Psoas muscle (tissue), 8 donors: ENCODE measurements around the gene PRSS33. TPM values are rescaled to one million over a fixed set of nuclear protein-coding genes. Genes with fewer than 3 reads are reported as not detected.

Experiments used
- ATAC-seq, 4 donors: fragments of 200-7000 bp; cut with Tn5 transposase; one replicate each; pipeline ENCODE4 v1.9.1; 2020; ENCODE audit warnings: moderate library complexity in 3 of 4, mild to moderate bottlenecking in 2 of 4
- DNase-seq, 2 donors: peaks; one replicate each; pipeline ENCODE4 v3.0.0-alpha.2; 2020
- H3K27ac ChIP-seq: fragments of 200-600 bp; one replicate; pipeline ENCODE4 v1.8.0; 2022
- H3K27me3 ChIP-seq, 3 donors: fragments of 200-600 bp in 1 of 3; one replicate each; pipeline versions ENCODE4 v1.6.1 to v1.8.0; 2013 to 2022; ENCODE audit warnings: low read length in 2 of 3, mild to moderate bottlenecking in 2 of 3, moderate library complexity in 1 of 3; ENCODE audit not compliant: insufficient read depth in 3 of 3
- H3K36me3 ChIP-seq, 2 donors: fragments of 200-600 bp in 1 of 2; one replicate each; pipeline versions ENCODE4 v1.6.1 to v1.8.0; 2013 to 2022; ENCODE audit warnings: low read depth in 1 of 2, mild to moderate bottlenecking in 1 of 2, moderate library complexity in 1 of 2; ENCODE audit not compliant: insufficient read depth in 1 of 2
- H3K4me1 ChIP-seq: fragments of 200-600 bp; one replicate; pipeline ENCODE4 v1.8.0; 2022
- H3K4me3 ChIP-seq: fragments of 200-600 bp; one replicate; pipeline ENCODE4 v1.8.0; 2022; ENCODE audit warnings: mild to moderate bottlenecking
- H3K9me3 ChIP-seq: fragments of 200-600 bp; one replicate; pipeline ENCODE4 v1.8.0; 2022
- CTCF ChIP-seq: fragments of 200-600 bp; IDR thresholded peaks from one replicate; pipeline ENCODE4 v1.8.0; 2022; ENCODE audit warnings: antibody characterized with exemption
- WGBS, 3 donors: extraction: QIAGEN DNeasy Blood & Tissue Kit; methylation state at CpG; one replicate each; pipeline versions ENCODE4 v1.1.6 to v1.1.7; 2013; 5-methylcytosine and 5-hydroxymethylcytosine counted together
- intact Hi-C, 2 donors: fragments of 100-400 bp; cut with DNase I; formaldehyde crosslinking; loops; one replicate each; pipeline versions ENCODE4 v1.11.0 to v1.14.2; 2022
- polyA plus RNA-seq, 3 donors: library from polyadenylated mRNA; stranded (reverse); fragments of 200-250 nt; gene quantifications; one replicate each; pipeline ENCODE4 v1.2.3, GENCODE V29; 2013
- total RNA-seq, 4 donors: library from RNA; stranded (reverse); fragmentation: NEBNext Ultra II Directional in 2 of 4; extraction: Animal tissue kit (Norgen Biotek cat#: 25700) in 2 of 4; gene quantifications; one replicate each; pipeline versions ENCODE4 v1.2.1 to v1.2.4, GENCODE V29; 2021 to 2023
- donor health status: healthy with polysubstance abuse.
- donor health status: DM: no; HTN: no; CAD: no; lungs with moderate emphysema.
- donor health status: Bipolar disorder and iron deficiency.
- donor health status: healthy.
- donor health status: DM: yes; HTN: yes; CAD: no.
- donor health status: DM: no; HTN: no; CAD: no.
- donor health status: DM: no; HTN: no; CAD: no.
- donor health status: DM: yes; HTN: yes; CAD: no.

PRSS33 gene
- total and polyA plus RNA-seq, 7 donors = not detected

- Histone ChIP-seq H3K9me3 (no peaks in the 10 kb centered on the region), H3K4me3 (no peak overlapping the region), H3K4me1 (peaks cover 10% of the 10 kb centered on the region), H3K27me3 (peaks cover 0 to 25% (median 15%) of the 10 kb centered on the region in 3 donors), H3K36me3 (no peaks in the 10 kb centered on the region), H3K27ac (no peak overlapping the region)
- no peak for ATAC-seq
- TF ChIP-seq CTCF = no peak
- 80 to 85% (median 80%) methylated on average over 19 to 20 of the region's 20 CpGs for WGBS, 3 donors
- DNase-seq = no peak
- intact Hi-C loops = no loop called here
Observed at GRCh38 chr16:2782583-2783351, 4.6 kb downstream of the PRSS33 start.

GRCh38 chr16:2779978-2780898, 7.1 kb downstream of the PRSS33 start:
- peaks cover 0 to 3% of the 10 kb centered on the region in 2 donors for H3K36me3 ChIP-seq
- no peaks in the 10 kb centered on the region for H3K9me3 ChIP-seq
- intact Hi-C loops = no loop called here
- TF ChIP-seq CTCF = no peak
- H3K27me3 ChIP-seq = peaks cover 0 to 8% (median 3%) of the 10 kb centered on the region in 3 donors
- no peak overlapping the region for H3K4me3 ChIP-seq
- H3K27ac ChIP-seq = no peak overlapping the region
- WGBS, 3 donors = 58 to 68% (median 63%) methylated on average over 17 of the region's 17 CpGs
- peaks cover 22% of the 10 kb centered on the region for H3K4me1 ChIP-seq
- ATAC-seq (no peak), DNase-seq (no peak)

- no peak for DNase-seq
- no peaks in the 10 kb centered on the region for H3K9me3 ChIP-seq
- no peak for ATAC-seq
- intact Hi-C loops = no loop called here
- H3K4me1 ChIP-seq = peaks cover 26% of the 10 kb centered on the region
- no peak overlapping the region for H3K27ac ChIP-seq
- WGBS, 3 donors = 81 to 86% (median 81%) methylated on average over 22 to 23 of the region's 23 CpGs
- no peaks in the 10 kb centered on the region for H3K27me3 ChIP-seq
- H3K4me3 ChIP-seq = no peak overlapping the region
- TF ChIP-seq CTCF = no peak
- H3K36me3 ChIP-seq = peaks cover 0 to 10% of the 10 kb centered on the region in 2 donors
Observed at GRCh38 chr16:2779151-2779920, 8.0 kb downstream of the PRSS33 start.

- Histone ChIP-seq H3K27ac (peak overlapping the region; percentile 100), H3K27me3 (no peaks in the 10 kb centered on the region), H3K36me3 (peaks cover 0 to 15% of the 10 kb centered on the region in 2 donors), H3K4me1 (peaks cover 26% of the 10 kb centered on the region), H3K4me3 (peak overlapping the region; percentile 100), H3K9me3 (no peaks in the 10 kb centered on the region)
- intact Hi-C loops = no loop called here
- 79 to 92% (median 83%) methylated on average over 12 of the region's 12 CpGs for WGBS, 3 donors
- ATAC-seq = no peak
- no peak for TF ChIP-seq CTCF
- no peak for DNase-seq
Observed at GRCh38 chr16:2778630-2778958, 8.8 kb downstream of the PRSS33 start.
